Lung (tissue), 12 donors: ENCODE data around the gene THSD7B. TPM values are rescaled to one million over a fixed set of nuclear protein-coding genes. Genes with fewer than 3 reads are reported as not detected.

Experiments
- ATAC-seq: fragments of 200-7000 bp; cut with Tn5 transposase; one replicate; pipeline ENCODE4 v1.9.1; 2020; ENCODE audit warnings: moderate number of reproducible peaks; ENCODE audit not compliant: insufficient read depth, low FRiP score
- DNase-seq, 3 donors: peaks; one replicate each; pipeline ENCODE4 v3.0.0-alpha.2; 2013 to 2017
- H3K27ac ChIP-seq, 2 donors: one replicate each; pipeline ENCODE4 v1.5.1; 2013; ENCODE audit warnings: mild to moderate bottlenecking in 2 of 2, moderate library complexity in 2 of 2, control low read depth in 1 of 2, inconsistent platforms in 1 of 2, low read depth in 1 of 2, low read length in 1 of 2
- H3K27me3 ChIP-seq, 3 donors: one replicate each; pipeline ENCODE4 v1.5.1; 2013; ENCODE audit warnings: low read length in 2 of 3; ENCODE audit not compliant: control insufficient read depth in 3 of 3, insufficient read depth in 3 of 3
- H3K36me3 ChIP-seq, 4 donors: one replicate each; pipeline ENCODE4 v1.5.1; 2013; ENCODE audit warnings: low read length in 4 of 4, mild to moderate bottlenecking in 1 of 4, moderate library complexity in 1 of 4; ENCODE audit not compliant: control insufficient read depth in 4 of 4, insufficient read depth in 4 of 4
- H3K4me1 ChIP-seq, 5 donors: one replicate each; pipeline ENCODE4 v1.5.1; 2013; ENCODE audit warnings: low read length in 5 of 5, mild to moderate bottlenecking in 2 of 5, moderate library complexity in 1 of 5; ENCODE audit not compliant: control insufficient read depth in 5 of 5, insufficient read depth in 5 of 5
- H3K4me3 ChIP-seq: one replicate; pipeline ENCODE4 v1.5.1; 2013; ENCODE audit warnings: mild to moderate bottlenecking, control low read depth, moderate library complexity
- H3K9ac ChIP-seq, 2 donors: one replicate each; pipeline ENCODE4 v1.5.1; 2013; ENCODE audit warnings: low read length in 2 of 2, control low read depth in 1 of 2; ENCODE audit not compliant: insufficient read depth in 1 of 2
- H3K9me3 ChIP-seq, 4 donors: one replicate each; pipeline ENCODE4 v1.5.1; 2013; ENCODE audit warnings: low read length in 3 of 4, mild to moderate bottlenecking in 1 of 4, moderate library complexity in 1 of 4; ENCODE audit not compliant: control insufficient read depth in 4 of 4, insufficient read depth in 3 of 4
- CTCF ChIP-seq: IDR thresholded peaks from 2 replicates; pipeline ENCODE4 v1.5.1; 2012; ENCODE audit warnings: mild to moderate bottlenecking; ENCODE audit errors: control extremely low read depth, extremely low read depth
- WGBS, 2 donors: extraction: QIAGEN DNeasy Blood & Tissue Kit; methylation state at CpG; one replicate each; pipeline ENCODE4 v1.1.7; 2013; 5-methylcytosine and 5-hydroxymethylcytosine counted together
- polyA plus RNA-seq, 2 donors: library from polyadenylated mRNA; stranded (reverse); fragments of 200-250 nt; gene quantifications; one replicate each; pipeline ENCODE4 v1.2.1, GENCODE V29; 2013
- total RNA-seq, 2 donors: library from RNA; depleted of rRNA in 1 of 2; stranded (reverse); fragments of >200 nt in 1 of 2; gene quantifications; one replicate each; pipeline ENCODE4 v1.2.1, GENCODE V29; 2014 to 2021
- donor health status: control.
- donor health status: control.
- donor health status: Bipolar disorder and iron deficiency.
- donor health status: healthy.
- donor health status: DM: yes; HTN: yes; CAD: no.

THSD7B gene
- total and polyA plus RNA-seq, 4 donors: 0.03 to 8.2 (median 0.14) TPM

GRCh38 chr2:137161250-137161649, 395.9 kb downstream of the THSD7B start:
- H3K27me3 ChIP-seq: no peaks in the 10 kb centered on the region
- H3K4me1 ChIP-seq: no peaks in the 10 kb centered on the region
- peaks cover 0 to 1% (median 0%) of the 10 kb centered on the region in 4 donors for H3K9me3 ChIP-seq
- DNase-seq (no peak), ATAC-seq (no peak)
- H3K4me3 ChIP-seq: no peak overlapping the region
- TF ChIP-seq CTCF: no peak
- no peaks in the 10 kb centered on the region for H3K36me3 ChIP-seq
- no peak overlapping the region for H3K27ac ChIP-seq
- H3K9ac ChIP-seq: no peak overlapping the region

GRCh38 chr2:137165968-137166367, 400.6 kb downstream of the THSD7B start:
- Histone ChIP-seq H3K9me3 (peaks cover 0 to 1% (median 0%) of the 10 kb centered on the region in 4 donors), H3K27ac (no peak overlapping the region), H3K27me3 (no peaks in the 10 kb centered on the region), H3K4me1 (no peaks in the 10 kb centered on the region), H3K36me3 (no peaks in the 10 kb centered on the region), H3K4me3 (no peak overlapping the region), H3K9ac (no peak overlapping the region)
- TF ChIP-seq CTCF: no peak
- DNase-seq: no peak
- WGBS, 2 donors: 94 to 96% methylated on average over 4 of the region's 4 CpGs
- no peak for ATAC-seq

GRCh38 chr2:137167651-137168050, 402.3 kb downstream of the THSD7B start:
- 93 to 95% methylated on average over 3 of the region's 3 CpGs for WGBS, 2 donors
- ATAC-seq (no peak), DNase-seq (no peak)
- Histone ChIP-seq H3K4me3 (no peak overlapping the region), H3K9ac (no peak overlapping the region), H3K9me3 (peaks cover 0 to 1% (median 0%) of the 10 kb centered on the region in 4 donors), H3K27ac (no peak overlapping the region), H3K4me1 (no peaks in the 10 kb centered on the region), H3K36me3 (no peaks in the 10 kb centered on the region), H3K27me3 (no peaks in the 10 kb centered on the region)
- no peak for TF ChIP-seq CTCF

DNA sequence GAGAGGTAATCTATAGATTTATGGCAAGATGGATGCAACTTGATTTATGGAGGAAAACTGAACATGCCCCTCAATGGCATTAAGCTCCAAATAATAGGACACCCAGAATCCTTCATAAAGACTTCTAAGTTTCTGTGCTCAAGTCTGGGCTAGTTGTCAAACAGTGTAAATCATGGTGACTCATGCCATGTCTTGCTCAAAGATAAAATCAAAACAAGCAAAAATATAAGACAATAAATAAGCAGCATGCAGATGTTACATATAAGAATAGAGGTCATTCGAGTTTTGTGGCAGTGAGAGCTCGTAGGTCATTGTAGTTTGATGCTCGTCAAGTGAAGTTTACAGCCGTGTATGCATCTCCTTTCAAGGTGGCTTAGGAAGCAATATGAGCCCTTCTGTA, 403.2 kb downstream of the THSD7B start:
- Histone ChIP-seq H3K9ac (no peak overlapping the region), H3K36me3 (no peaks in the 10 kb centered on the region), H3K27me3 (no peaks in the 10 kb centered on the region), H3K4me3 (no peak overlapping the region), H3K4me1 (no peaks in the 10 kb centered on the region), H3K27ac (no peak overlapping the region), H3K9me3 (peaks cover 0 to 1% (median 0%) of the 10 kb centered on the region in 4 donors)
- DNase-seq: no peak
- 85 to 86% methylated on average over 4 of the region's 4 CpGs for WGBS, 2 donors
- TF ChIP-seq CTCF: no peak
- ATAC-seq: no peak
